ENCODE data around the gene LEPR.
"Not testable (repeated sequence)": the region's sequence is repeated elsewhere in the genome, so short reads cannot be mapped to it uniquely, and the experiment has no call there.

LEPR gene, protein sequence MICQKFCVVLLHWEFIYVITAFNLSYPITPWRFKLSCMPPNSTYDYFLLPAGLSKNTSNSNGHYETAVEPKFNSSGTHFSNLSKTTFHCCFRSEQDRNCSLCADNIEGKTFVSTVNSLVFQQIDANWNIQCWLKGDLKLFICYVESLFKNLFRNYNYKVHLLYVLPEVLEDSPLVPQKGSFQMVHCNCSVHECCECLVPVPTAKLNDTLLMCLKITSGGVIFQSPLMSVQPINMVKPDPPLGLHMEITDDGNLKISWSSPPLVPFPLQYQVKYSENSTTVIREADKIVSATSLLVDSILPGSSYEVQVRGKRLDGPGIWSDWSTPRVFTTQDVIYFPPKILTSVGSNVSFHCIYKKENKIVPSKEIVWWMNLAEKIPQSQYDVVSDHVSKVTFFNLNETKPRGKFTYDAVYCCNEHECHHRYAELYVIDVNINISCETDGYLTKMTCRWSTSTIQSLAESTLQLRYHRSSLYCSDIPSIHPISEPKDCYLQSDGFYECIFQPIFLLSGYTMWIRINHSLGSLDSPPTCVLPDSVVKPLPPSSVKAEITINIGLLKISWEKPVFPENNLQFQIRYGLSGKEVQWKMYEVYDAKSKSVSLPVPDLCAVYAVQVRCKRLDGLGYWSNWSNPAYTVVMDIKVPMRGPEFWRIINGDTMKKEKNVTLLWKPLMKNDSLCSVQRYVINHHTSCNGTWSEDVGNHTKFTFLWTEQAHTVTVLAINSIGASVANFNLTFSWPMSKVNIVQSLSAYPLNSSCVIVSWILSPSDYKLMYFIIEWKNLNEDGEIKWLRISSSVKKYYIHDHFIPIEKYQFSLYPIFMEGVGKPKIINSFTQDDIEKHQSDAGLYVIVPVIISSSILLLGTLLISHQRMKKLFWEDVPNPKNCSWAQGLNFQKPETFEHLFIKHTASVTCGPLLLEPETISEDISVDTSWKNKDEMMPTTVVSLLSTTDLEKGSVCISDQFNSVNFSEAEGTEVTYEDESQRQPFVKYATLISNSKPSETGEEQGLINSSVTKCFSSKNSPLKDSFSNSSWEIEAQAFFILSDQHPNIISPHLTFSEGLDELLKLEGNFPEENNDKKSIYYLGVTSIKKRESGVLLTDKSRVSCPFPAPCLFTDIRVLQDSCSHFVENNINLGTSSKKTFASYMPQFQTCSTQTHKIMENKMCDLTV

GRCh38 chr1:65420590-65421350 is at the start of gene LEPR, which contains the start of gene LEPROT:
Gene LEPR, plus strand, starts transcription at chr1:65420668. Its CDS starts 144,898 bp downstream, at chr1:65565566.
Gene LEPROT, plus strand, starts transcription at chr1:65420668. Its CDS starts 57 bp downstream, at chr1:65420725.
- in situ Hi-C loops (cut with MboI; ENCODE audit: low sequenced_read_pairs, unreplicated experiment) = loop anchor here (25.0 kb wide), 1 partner anchor 817 kb away; no protein-coding TSS in a partner anchor
- DNase-seq (ENCODE audit: low spot score) = no peak
- TF ChIP-seq, protein P1, sequence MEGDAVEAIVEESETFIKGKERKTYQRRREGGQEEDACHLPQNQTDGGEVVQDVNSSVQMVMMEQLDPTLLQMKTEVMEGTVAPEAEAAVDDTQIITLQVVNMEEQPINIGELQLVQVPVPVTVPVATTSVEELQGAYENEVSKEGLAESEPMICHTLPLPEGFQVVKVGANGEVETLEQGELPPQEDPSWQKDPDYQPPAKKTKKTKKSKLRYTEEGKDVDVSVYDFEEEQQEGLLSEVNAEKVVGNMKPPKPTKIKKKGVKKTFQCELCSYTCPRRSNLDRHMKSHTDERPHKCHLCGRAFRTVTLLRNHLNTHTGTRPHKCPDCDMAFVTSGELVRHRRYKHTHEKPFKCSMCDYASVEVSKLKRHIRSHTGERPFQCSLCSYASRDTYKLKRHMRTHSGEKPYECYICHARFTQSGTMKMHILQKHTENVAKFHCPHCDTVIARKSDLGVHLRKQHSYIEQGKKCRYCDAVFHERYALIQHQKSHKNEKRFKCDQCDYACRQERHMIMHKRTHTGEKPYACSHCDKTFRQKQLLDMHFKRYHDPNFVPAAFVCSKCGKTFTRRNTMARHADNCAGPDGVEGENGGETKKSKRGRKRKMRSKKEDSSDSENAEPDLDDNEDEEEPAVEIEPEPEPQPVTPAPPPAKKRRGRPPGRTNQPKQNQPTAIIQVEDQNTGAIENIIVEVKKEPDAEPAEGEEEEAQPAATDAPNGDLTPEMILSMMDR (IDR thresholded peaks at IDR 0.05; ENCODE audit: borderline replicate concordance, control extremely low read depth, extremely low read depth, insufficient read depth, missing control alignments) = no peak

DNA sequence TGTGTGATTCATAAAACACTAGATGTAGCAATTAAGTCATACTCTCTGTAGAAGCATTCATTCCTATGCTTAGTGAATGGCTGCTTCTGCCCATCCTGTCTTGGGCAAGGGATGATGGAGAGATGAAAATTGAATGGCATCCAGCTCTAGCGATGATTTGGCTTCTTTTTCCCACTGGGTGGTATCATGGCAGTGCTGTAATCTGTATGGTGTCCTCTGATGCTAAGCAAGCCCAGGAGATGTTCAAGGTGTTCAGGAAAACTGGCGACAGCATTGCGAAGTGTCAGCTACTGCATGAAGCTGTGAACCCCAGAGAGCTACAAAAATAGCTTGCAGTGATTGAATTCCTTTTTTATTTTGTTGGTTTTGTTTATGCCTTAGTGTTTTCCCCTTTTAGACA is 48.9 kb upstream of the LEPR start:
- TF ChIP-seq, protein P1 (IDR thresholded peaks at IDR 0.05; ENCODE audit: borderline replicate concordance, control extremely low read depth, extremely low read depth, insufficient read depth, missing control alignments) = no peak
- in situ Hi-C loops (cut with MboI; ENCODE audit: low sequenced_read_pairs, unreplicated experiment) = no loop called here
- DNase-seq (ENCODE audit: low spot score) = no peak

DNA sequence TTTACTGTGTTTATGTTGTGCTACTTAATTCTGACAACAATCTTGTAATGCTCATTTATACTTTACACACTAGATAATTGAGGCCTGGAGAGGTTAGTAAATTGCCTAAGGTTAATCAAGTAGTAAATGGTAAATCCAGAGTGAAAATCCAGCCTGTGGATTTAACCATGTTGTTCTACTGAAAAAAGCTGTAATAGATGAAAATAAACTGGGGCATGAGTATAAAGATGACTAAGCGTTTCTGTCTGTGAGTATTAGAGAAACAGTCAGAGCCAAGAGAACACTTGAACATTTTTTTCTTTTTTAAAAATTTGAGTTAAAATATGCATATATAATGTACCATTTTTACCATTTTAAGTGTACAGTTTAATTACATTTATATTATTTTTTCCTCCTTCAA is 47.9 kb upstream of the LEPR start:
- TF ChIP-seq, protein P1 (IDR thresholded peaks at IDR 0.05; ENCODE audit: borderline replicate concordance, control extremely low read depth, extremely low read depth, insufficient read depth, missing control alignments) = no peak
- in situ Hi-C loops (cut with MboI; ENCODE audit: low sequenced_read_pairs, unreplicated experiment) = no loop called here
- DNase-seq (ENCODE audit: low spot score) = no peak

- DNase-seq (ENCODE audit: low spot score) = no peak
- TF ChIP-seq, protein P1 (IDR thresholded peaks at IDR 0.05; ENCODE audit: borderline replicate concordance, control extremely low read depth, extremely low read depth, insufficient read depth, missing control alignments) = no peak
- in situ Hi-C loops (cut with MboI; ENCODE audit: low sequenced_read_pairs, unreplicated experiment) = no loop called here
Observed at GRCh38 chr1:65377496-65378246, 42.8 kb upstream of the LEPR start.

DNA sequence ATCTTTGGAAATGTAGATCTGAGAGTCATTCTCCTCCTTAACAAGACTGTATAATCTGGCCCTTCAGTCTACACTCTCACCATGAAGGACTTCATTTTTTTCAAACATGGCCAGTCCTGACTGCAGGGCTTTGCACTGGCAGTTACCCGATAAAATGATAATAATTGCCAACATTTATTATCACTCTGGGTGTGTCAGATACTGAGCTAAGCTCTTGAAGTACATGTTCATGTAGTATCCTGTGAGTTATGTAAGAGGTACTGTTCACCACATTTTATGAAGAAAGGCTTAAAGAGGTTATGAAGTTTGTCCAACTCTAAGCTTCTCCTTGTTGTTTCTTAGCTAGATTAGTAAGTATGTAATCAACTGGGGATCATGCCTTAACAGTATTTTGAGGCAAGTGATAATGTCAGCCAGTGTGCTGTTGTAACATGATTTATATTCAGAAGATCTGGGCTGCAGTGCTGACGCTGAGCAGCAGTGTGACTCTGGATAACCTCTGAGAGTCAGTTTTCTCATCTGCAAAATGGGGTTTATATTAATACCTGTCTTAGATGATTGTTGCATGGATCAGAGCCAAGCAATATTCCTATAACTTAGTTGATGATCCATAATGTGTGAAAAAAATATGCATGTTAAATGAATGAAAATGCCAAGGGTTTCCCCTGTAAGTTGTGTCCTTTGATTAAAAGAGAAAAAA is 42.1 kb upstream of the LEPR start:
- no peak for DNase-seq (ENCODE audit: low spot score)
- in situ Hi-C loops (cut with MboI; ENCODE audit: low sequenced_read_pairs, unreplicated experiment) = no loop called here
- TF ChIP-seq, protein P1 (IDR thresholded peaks at IDR 0.05; ENCODE audit: borderline replicate concordance, control extremely low read depth, extremely low read depth, insufficient read depth, missing control alignments) = no peak

DNA sequence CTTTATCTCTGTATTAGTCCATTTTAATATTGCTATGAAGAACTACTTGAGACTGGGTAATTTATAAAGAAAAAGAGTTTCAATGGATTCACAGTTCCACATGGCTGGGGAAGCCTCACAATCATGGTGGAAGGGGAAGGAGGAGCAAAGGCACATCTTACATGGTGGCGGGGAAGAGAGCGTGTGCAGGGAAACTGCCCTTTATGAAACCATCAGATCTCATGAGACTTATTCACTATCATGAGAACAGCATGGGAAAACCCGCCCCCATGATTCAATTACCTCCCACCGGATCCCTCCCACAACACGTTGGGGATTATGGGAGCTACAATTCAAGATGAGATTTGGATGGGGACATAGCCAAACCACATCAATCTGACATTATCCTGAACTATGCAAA is 36.0 kb upstream of the LEPR start:
- in situ Hi-C loops (cut with MboI; ENCODE audit: low sequenced_read_pairs, unreplicated experiment); DNase-seq (ENCODE audit: low spot score): not testable (repeated sequence)

Data from GM13976 (cell line).